ENCODE data around the gene DYDC2. TPM values are rescaled to one million over a fixed set of nuclear protein-coding genes. Genes with fewer than 3 reads are reported as not detected.

Gene DYDC2
- total and polyA plus RNA-seq, 2 of the 4 experiments (the other 2 are of a cell fraction): not detected

DNA sequence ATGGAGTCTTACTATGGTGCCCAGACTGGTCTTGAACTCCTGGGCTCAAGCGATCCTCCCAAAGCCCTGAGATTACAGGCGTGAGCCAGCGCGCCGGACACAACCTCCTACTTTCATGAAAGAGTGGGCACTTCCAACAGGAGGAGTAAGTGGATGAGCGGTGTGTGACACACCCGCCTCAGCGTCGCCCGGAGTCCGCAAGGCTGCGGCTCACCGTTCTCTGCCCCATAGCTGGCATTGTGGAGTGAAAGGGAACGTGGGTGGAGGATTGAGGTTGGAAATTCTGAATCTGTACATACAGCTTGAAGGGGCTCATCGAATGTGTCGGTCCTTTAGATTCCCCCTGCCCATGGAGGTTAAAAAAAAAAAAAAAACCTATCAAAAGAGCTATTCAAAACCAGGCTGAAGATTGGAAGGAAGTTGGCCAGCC, 51.2 kb downstream of the DYDC2 start:
- no peak overlapping the region for H2BK20ac ChIP-seq (ENCODE audit: low read depth, low read length)
- no peaks in the 10 kb centered on the region for H4K20me1 ChIP-seq (ENCODE audit: insufficient read depth, low read length)
- no peaks in the 10 kb centered on the region for H3K9me3 ChIP-seq (ENCODE audit: control insufficient read depth, insufficient read depth, low read length)
- no peak overlapping the region for H2AK5ac ChIP-seq (ENCODE audit: low read depth, low read length)
- ChIA-PET POLR2A (ENCODE audit: unreplicated experiment) (no interaction called here), CTCF (no interaction called here)
- no peak overlapping the region for H2AK9ac ChIP-seq (replicated peaks; ENCODE audit: low read depth, low read length, poor library complexity)
- WGBS, 2 experiments (ENCODE audit: extremely low coverage in 2 of 2, insufficient read length in 1 of 2): no CpG with 5 or more reads among the region's 16 CpGs
- no peak overlapping the region for H4K91ac ChIP-seq (ENCODE audit: insufficient read depth, low read depth, low read length)
- H3K9me1 ChIP-seq (ENCODE audit: insufficient read depth, low read length): peaks cover 3% of the 10 kb centered on the region; the same call in 1 of the 2 replicates
- no peak overlapping the region for H4K5ac ChIP-seq (ENCODE audit: low read depth, low read length)
- H2BK15ac ChIP-seq (ENCODE audit: low read depth, low read length): no peak overlapping the region
- peaks cover 18% of the 10 kb centered on the region for H3K27me3 ChIP-seq (ENCODE audit: control insufficient read depth, insufficient read depth, low read length)
- H3K4me2 ChIP-seq (ENCODE audit: low read depth, low read length): peak overlapping the region; percentile 68; the same call in 1 of the 2 replicates
- no peaks in the 10 kb centered on the region for H3K79me1 ChIP-seq (ENCODE audit: low read depth in 1 of 2, low read length in 2 of 2)
- H2BK120ac ChIP-seq (ENCODE audit: low read depth, low read length): no peak overlapping the region
- H2BK5ac ChIP-seq (ENCODE audit: low read depth, low read length, poor library complexity, severe bottlenecking): no peak overlapping the region
- intact Hi-C loops (cut with micrococcal nuclease) (no loop called here), dilution Hi-C loops (cut with HindIII; ENCODE audit: low sequenced_read_pairs, unreplicated experiment) (no loop called here), in situ Hi-C loops (cut with MboI; ENCODE audit: low sequenced_read_pairs) (no loop called here)
- H3K27ac ChIP-seq (ENCODE audit: insufficient read depth, low read length): no peak overlapping the region
- no peak overlapping the region for H3K4ac ChIP-seq (ENCODE audit: low read depth, low read length)
- no peak for DNase-seq
- no peak overlapping the region for H3K18ac ChIP-seq (ENCODE audit: low read depth, low read length)
- no peak overlapping the region for H4K8ac ChIP-seq (ENCODE audit: low read depth in 2 of 2, low read length in 2 of 2)
- no peak overlapping the region for H3K9ac ChIP-seq (ENCODE audit: low read depth, low read length)
- H3K4me1 ChIP-seq (ENCODE audit: control insufficient read depth, insufficient read depth, low read length): no peaks in the 10 kb centered on the region; the same call in 1 of the 2 replicates
- H3K4me3 ChIP-seq (ENCODE audit: insufficient read depth, low read depth, low read length): peak overlapping the region; percentile 43
- no peaks in the 10 kb centered on the region for H3K36me3 ChIP-seq (ENCODE audit: control insufficient read depth, insufficient read depth, low read length)
- H3K56ac ChIP-seq (ENCODE audit: extremely low read depth, insufficient read depth, low read length): no peak overlapping the region
- no peak overlapping the region for H3K23ac ChIP-seq (ENCODE audit: low read depth, low read length)
- no TSS peak for BruUV-seq (replicated peaks)
- H2AFZ ChIP-seq (replicated peaks; ENCODE audit: low read length, poor library complexity): peak overlapping the region; percentile 84
- no peak for TF ChIP-seq CHD1 (IDR thresholded peaks at IDR 0.05; ENCODE audit: low read depth, low read length)
- TF ChIP-seq, protein P1, sequence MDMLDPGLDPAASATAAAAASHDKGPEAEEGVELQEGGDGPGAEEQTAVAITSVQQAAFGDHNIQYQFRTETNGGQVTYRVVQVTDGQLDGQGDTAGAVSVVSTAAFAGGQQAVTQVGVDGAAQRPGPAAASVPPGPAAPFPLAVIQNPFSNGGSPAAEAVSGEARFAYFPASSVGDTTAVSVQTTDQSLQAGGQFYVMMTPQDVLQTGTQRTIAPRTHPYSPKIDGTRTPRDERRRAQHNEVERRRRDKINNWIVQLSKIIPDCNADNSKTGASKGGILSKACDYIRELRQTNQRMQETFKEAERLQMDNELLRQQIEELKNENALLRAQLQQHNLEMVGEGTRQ (IDR thresholded peaks at IDR 0.05; ENCODE audit: low read depth, low read length): no peak
- TF ChIP-seq NFE2L2 (IDR thresholded peaks at IDR 0.05; ENCODE audit: low read depth, low read length): no peak
- TF ChIP-seq, protein P2, sequence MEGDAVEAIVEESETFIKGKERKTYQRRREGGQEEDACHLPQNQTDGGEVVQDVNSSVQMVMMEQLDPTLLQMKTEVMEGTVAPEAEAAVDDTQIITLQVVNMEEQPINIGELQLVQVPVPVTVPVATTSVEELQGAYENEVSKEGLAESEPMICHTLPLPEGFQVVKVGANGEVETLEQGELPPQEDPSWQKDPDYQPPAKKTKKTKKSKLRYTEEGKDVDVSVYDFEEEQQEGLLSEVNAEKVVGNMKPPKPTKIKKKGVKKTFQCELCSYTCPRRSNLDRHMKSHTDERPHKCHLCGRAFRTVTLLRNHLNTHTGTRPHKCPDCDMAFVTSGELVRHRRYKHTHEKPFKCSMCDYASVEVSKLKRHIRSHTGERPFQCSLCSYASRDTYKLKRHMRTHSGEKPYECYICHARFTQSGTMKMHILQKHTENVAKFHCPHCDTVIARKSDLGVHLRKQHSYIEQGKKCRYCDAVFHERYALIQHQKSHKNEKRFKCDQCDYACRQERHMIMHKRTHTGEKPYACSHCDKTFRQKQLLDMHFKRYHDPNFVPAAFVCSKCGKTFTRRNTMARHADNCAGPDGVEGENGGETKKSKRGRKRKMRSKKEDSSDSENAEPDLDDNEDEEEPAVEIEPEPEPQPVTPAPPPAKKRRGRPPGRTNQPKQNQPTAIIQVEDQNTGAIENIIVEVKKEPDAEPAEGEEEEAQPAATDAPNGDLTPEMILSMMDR (conservative IDR thresholded peaks at IDR 0.05; ENCODE audit: low read depth, low read length): no peak
- no peak for TF ChIP-seq SMC3 (IDR thresholded peaks at IDR 0.05; ENCODE audit: low read depth, low read length)
- no peak for TF ChIP-seq RAD21 (IDR thresholded peaks at IDR 0.05; ENCODE audit: low read length)
- no peak for TF ChIP-seq MXI1 (IDR thresholded peaks at IDR 0.05; ENCODE audit: borderline replicate concordance, low read depth, low read length)
- no peak for TF ChIP-seq CEBPB (IDR thresholded peaks at IDR 0.05; ENCODE audit: low read depth, low read length)
- TF ChIP-seq RCOR1 (IDR thresholded peaks at IDR 0.05; ENCODE audit: insufficient replicate concordance, low read length): no peak
- TF ChIP-seq, protein P3, sequence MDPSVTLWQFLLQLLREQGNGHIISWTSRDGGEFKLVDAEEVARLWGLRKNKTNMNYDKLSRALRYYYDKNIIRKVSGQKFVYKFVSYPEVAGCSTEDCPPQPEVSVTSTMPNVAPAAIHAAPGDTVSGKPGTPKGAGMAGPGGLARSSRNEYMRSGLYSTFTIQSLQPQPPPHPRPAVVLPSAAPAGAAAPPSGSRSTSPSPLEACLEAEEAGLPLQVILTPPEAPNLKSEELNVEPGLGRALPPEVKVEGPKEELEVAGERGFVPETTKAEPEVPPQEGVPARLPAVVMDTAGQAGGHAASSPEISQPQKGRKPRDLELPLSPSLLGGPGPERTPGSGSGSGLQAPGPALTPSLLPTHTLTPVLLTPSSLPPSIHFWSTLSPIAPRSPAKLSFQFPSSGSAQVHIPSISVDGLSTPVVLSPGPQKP (IDR thresholded peaks at IDR 0.05; ENCODE audit: borderline replicate concordance, low read depth, low read length): no peak
- TF ChIP-seq MAZ (IDR thresholded peaks at IDR 0.05; ENCODE audit: borderline replicate concordance, low read depth, low read length): no peak
- no peak for TF ChIP-seq POLR2A (IDR thresholded peaks at IDR 0.05; ENCODE audit: low read depth, low read length)
- no peak for TF ChIP-seq FOS (IDR thresholded peaks at IDR 0.05; ENCODE audit: low read depth, low read length)
- ATAC-seq (ENCODE audit: low read depth): no peak
- H3K14ac ChIP-seq (replicated peaks; ENCODE audit: low read depth, low read length): no peak overlapping the region
